ENCODE measurements around the gene BRAT1. TPM values are rescaled to one million over a fixed set of nuclear protein-coding genes. Genes with fewer than 3 reads are reported as not detected.

Gene BRAT1
- total RNA-seq, 1 donor from 2014 or later, result 24.1 TPM

DNA sequence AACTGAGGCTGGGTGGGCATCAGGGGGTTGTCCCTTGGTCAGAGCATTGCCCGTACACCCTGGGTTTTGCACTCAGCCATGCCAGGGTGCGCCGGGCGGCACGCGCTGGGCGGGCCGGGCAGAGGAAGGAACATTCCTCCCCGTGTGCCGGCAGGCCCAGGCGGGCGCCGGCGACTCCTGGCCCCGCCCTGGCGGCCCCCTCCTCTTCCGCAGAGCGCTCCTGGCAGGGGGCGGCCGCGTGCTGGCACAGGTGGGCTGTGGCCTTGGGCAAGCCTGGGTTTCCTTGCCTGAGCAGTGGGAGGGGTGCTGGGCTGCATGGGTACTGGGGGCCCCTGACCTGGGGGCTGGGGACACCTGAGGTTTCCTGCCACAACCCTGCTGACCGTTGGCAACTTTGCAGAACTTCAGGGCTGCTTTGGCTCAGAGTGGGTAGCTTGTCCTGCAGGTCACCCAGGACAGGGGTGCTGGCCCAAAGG lies 31.8 kb downstream of the BRAT1 start:
- intact Hi-C loops (cut with DNase I), result no loop called here
- H3K27ac ChIP-seq, result peak overlapping the region; percentile 87
- H3K36me3 ChIP-seq, result peaks cover 23% of the 10 kb centered on the region
- TF ChIP-seq, protein P1, sequence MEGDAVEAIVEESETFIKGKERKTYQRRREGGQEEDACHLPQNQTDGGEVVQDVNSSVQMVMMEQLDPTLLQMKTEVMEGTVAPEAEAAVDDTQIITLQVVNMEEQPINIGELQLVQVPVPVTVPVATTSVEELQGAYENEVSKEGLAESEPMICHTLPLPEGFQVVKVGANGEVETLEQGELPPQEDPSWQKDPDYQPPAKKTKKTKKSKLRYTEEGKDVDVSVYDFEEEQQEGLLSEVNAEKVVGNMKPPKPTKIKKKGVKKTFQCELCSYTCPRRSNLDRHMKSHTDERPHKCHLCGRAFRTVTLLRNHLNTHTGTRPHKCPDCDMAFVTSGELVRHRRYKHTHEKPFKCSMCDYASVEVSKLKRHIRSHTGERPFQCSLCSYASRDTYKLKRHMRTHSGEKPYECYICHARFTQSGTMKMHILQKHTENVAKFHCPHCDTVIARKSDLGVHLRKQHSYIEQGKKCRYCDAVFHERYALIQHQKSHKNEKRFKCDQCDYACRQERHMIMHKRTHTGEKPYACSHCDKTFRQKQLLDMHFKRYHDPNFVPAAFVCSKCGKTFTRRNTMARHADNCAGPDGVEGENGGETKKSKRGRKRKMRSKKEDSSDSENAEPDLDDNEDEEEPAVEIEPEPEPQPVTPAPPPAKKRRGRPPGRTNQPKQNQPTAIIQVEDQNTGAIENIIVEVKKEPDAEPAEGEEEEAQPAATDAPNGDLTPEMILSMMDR (IDR thresholded peaks at IDR 0.05), result no peak
- peaks cover 80% of the 10 kb centered on the region for H3K4me1 ChIP-seq
- peak; percentile 44 for ATAC-seq
- peak; percentile 82 for DNase-seq
- no peaks in the 10 kb centered on the region for H3K9me3 ChIP-seq
- peak overlapping the region; percentile 65 for H3K4me3 ChIP-seq
- H3K27me3 ChIP-seq, result no peaks in the 10 kb centered on the region

DNA sequence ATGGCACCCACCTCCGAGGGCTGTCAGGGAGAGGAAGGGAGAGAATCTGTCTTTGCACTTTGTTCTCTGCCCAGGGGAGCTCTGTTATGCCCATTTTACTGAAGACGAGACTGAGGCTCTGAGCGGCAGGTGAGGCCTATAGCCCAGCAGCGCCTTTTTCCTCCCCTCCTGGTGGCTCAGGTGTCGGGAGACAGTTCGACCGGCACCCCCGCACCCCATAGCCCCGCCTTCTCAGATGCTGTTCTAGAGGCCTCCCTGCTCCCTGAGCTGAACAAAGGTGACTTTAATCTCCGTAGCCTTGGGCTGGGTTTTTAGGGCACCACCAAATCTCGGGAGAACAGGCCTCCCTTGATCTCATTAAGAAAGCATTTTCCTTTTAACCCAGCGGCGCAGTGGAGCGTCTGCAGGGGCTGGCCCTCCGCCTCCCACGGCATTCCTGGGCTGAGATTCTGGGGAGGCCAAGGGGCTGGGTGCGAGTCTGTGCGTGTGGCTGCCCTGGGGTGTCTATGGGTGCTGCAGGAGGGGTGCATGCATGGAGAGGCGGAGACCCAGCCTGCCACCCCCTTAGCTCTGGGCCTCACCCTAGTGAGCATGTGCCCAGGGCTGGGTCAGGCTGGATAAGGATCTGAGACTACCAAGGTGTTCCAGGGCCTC lies 32.4 kb downstream of the BRAT1 start:
- TF ChIP-seq, protein P1 (IDR thresholded peaks at IDR 0.05), result no peak
- Histone ChIP-seq H3K4me3 (peak overlapping the region; percentile 65), H3K4me1 (peaks cover 79% of the 10 kb centered on the region), H3K27ac (peak overlapping the region; percentile 87), H3K9me3 (no peaks in the 10 kb centered on the region), H3K36me3 (peaks cover 23% of the 10 kb centered on the region), H3K27me3 (no peaks in the 10 kb centered on the region)
- intact Hi-C loops (cut with DNase I), result no loop called here
- no peak for ATAC-seq
- no peak for DNase-seq

DNA sequence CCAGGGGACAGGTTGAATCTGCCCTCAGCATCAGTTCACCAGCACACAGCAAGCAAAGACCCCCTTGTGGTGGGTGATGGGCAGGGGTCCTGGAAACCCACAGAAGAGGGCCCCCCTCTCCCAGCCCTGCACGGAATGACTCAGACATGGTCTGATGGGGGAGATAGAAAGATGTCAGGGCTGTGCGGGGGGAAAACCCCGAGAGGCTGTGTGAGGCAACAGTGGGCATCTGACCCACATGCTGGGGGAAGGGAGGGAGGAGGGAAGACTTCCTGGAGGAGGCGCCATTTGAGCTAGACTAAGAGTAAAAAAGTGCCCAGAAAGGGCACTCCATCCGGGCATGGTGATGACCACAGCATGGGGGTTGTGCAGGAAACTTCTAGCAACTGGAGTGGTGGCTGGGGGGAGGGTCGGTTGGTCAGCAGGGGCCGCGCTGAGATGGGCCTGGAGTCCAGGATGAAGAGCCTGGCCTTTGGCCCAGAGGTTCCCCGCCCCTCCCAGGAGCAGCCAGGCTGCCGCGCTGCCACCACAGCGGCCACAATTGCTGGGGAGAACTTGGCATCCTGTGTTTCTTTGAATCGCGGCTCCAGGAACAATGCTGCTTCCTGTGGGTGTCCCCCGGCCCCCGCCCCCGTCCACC lies 33.3 kb downstream of the BRAT1 start:
- peaks cover 20% of the 10 kb centered on the region for H3K36me3 ChIP-seq
- peak overlapping the region; percentile 87 for H3K27ac ChIP-seq
- no peaks in the 10 kb centered on the region for H3K27me3 ChIP-seq
- intact Hi-C loops (cut with DNase I), result no loop called here
- TF ChIP-seq, protein P1 (IDR thresholded peaks at IDR 0.05), result no peak
- peak overlapping the region; percentile 65 for H3K4me3 ChIP-seq
- peak; percentile 5 for ATAC-seq
- no peaks in the 10 kb centered on the region for H3K9me3 ChIP-seq
- no peak for DNase-seq
- peaks cover 72% of the 10 kb centered on the region for H3K4me1 ChIP-seq

DNA sequence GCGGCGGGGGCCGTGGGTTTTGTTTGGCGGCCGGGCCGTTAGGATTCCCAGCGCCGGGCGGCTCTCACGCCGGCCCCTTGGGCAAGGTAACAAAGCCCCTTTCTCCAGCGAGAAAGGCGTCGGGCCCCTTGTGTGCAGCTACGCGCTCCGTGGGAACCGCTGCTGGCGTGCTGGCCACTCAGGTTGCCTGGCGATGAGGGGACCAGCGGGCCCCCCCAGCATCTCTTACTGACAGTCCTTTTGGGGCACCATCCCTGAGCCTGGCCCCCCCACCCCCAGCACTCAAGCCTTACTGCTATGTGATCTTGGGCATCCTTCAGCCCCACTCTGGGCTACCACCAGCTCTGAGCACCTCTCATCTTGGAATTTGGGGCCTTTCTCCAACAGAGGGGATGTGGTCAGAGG lies 34.0 kb downstream of the BRAT1 start:
- H3K9me3 ChIP-seq, result no peaks in the 10 kb centered on the region
- peak overlapping the region; percentile 65 for H3K4me3 ChIP-seq
- H3K27me3 ChIP-seq, result no peaks in the 10 kb centered on the region
- ATAC-seq (no peak), DNase-seq (no peak)
- intact Hi-C loops (cut with DNase I), result no loop called here
- peaks cover 13% of the 10 kb centered on the region for H3K36me3 ChIP-seq
- H3K4me1 ChIP-seq, result peaks cover 64% of the 10 kb centered on the region
- TF ChIP-seq, protein P1 (IDR thresholded peaks at IDR 0.05), result no peak
- H3K27ac ChIP-seq, result no peak overlapping the region

DNA sequence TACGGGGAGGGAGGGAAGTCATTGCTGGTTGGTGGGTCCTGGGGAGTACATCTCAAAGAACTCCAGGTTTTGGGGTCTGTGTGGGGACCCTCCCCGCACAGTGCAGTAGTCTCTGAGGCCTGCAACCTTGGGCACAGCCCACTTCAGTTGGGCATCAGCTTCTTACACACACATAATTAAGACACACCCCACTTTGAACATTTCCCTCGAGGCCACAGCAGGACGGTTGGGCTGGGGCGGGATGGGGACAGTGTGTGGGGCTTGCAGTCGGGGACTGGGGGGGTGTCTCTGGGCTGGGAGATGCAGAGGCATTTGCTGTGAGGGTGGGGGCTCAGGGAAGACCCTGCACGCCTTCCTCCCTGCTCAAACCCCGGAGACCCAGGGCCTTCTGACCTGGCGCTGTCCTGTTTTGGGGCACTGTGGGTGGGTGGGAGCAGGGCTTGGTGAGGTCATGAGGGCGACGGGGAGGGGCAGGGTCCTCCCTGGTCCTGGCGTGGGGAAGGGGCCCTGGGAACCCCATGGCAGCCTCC lies 34.5 kb downstream of the BRAT1 start:
- Histone ChIP-seq H3K4me1 (peaks cover 59% of the 10 kb centered on the region), H3K9me3 (no peaks in the 10 kb centered on the region), H3K27ac (no peak overlapping the region), H3K36me3 (peaks cover 8% of the 10 kb centered on the region), H3K27me3 (no peaks in the 10 kb centered on the region), H3K4me3 (peak overlapping the region; percentile 65)
- TF ChIP-seq, protein P1 (IDR thresholded peaks at IDR 0.05), result no peak
- DNase-seq (no peak), ATAC-seq (no peak)
- intact Hi-C loops (cut with DNase I), result no loop called here

All from upper lobe of right lung (tissue), 1 donor.